CD4-positive, alpha-beta T cell treated with Interleukin-17A for 1 hour (primary cell): ENCODE measurements around the gene ZFTA.
A peak's percentile ranks its signal among the peaks of the same experiment; 100 is the strongest.
"Not testable (repeated sequence)": the region's sequence is repeated elsewhere in the genome, so short reads cannot be mapped to it uniquely, and the experiment has no call there.

Source experiments
- DNase-seq: peaks from one replicate; pipeline ENCODE4 v3.0.0-alpha.2; 2020

The ZFTA gene

GRCh38 chr11:63771741-63772318 lies 3.3 kb upstream of the ZFTA start:
- not testable (repeated sequence) for DNase-seq

- no peak for DNase-seq
These were observed 2.2 kb upstream of the ZFTA start for GRCh38 chr11:63770763-63771162.

- no peak for DNase-seq
These were observed 1.3 kb upstream of the ZFTA start for GRCh38 chr11:63769714-63770455.

- DNase-seq = peak; percentile 26
These were observed 603 bp upstream of the ZFTA start for GRCh38 chr11:63769042-63769713.

GRCh38 chr11:63767565-63768236 lies 874 bp downstream of the ZFTA start:
- DNase-seq = peak; percentile 57

- no peak for DNase-seq
These were observed 1.4 kb downstream of the ZFTA start for GRCh38 chr11:63767267-63767564.

GRCh38 chr11:63766531-63767235 lies 1.9 kb downstream of the ZFTA start:
- no peak for DNase-seq

- no peak for DNase-seq
These were observed 2.8 kb downstream of the ZFTA start for GRCh38 chr11:63765688-63766241.

- DNase-seq = no peak
These were observed 3.6 kb downstream of the ZFTA start for GRCh38 chr11:63764679-63765647.

- no peak for DNase-seq
These were observed 4.3 kb downstream of the ZFTA start for GRCh38 chr11:63764340-63764678.

- no peak for DNase-seq
These were observed 4.9 kb downstream of the ZFTA start for GRCh38 chr11:63763496-63764339.

- DNase-seq = no peak
These were observed 5.7 kb downstream of the ZFTA start for GRCh38 chr11:63762654-63763495.

- no peak for DNase-seq
These were observed 6.5 kb downstream of the ZFTA start for GRCh38 chr11:63761931-63762653.

- no peak for DNase-seq
These were observed 7.4 kb downstream of the ZFTA start for GRCh38 chr11:63761188-63761587.

GRCh38 chr11:63760487-63761079 lies 8.0 kb downstream of the ZFTA start:
- no peak for DNase-seq

GRCh38 chr11:63756919-63757761 lies 11.4 kb downstream of the ZFTA start:
- no peak for DNase-seq

GRCh38 chr11:63749624-63750023 lies 19.0 kb downstream of the ZFTA start:
- DNase-seq = no peak

GRCh38 chr11:63747011-63747410 lies 21.6 kb downstream of the ZFTA start:
- no peak for DNase-seq
